Neural cell (in vitro differentiated cells): Measurements from ENCODE around the gene FBLIM1. TPM values are rescaled to one million over a fixed set of nuclear protein-coding genes. Genes with fewer than 3 reads are reported as not detected.

Experiments
- H2AFZ ChIP-seq: fragments of 200-600, 300-800 bp; sonication (generic), shearing (Covaris generic); 2 replicates; pipeline ENCODE4 v1.6.0; 2014; ENCODE audit warnings: low read depth, mild to moderate bottlenecking, antibody characterized with exemption, low read length, moderate library complexity
- H3F3A ChIP-seq: fragments of 200-600 bp; shearing (Covaris generic); 2 replicates; pipeline ENCODE4 v1.6.1; 2016; ENCODE audit warnings: mild to moderate bottlenecking, moderate library complexity, mixed read lengths, antibody characterized with exemption, low read length; ENCODE audit not compliant: insufficient read depth, poor library complexity, severe bottlenecking
- H3K27ac ChIP-seq: fragments of 200-600, 300-800 bp; sonication (generic), shearing (Covaris generic); 2 replicates; pipeline ENCODE4 v1.5.1; 2014; ENCODE audit warnings: mild to moderate bottlenecking, low read length, moderate library complexity
- H3K27me3 ChIP-seq: fragments of 300-800, 200-600 bp; sonication (generic), shearing (Covaris generic); 2 replicates; pipeline ENCODE4 v1.6.0; 2014; ENCODE audit warnings: mild to moderate bottlenecking, low read depth, low read length, moderate library complexity; ENCODE audit not compliant: insufficient read depth
- H3K36me3 ChIP-seq: fragments of 300-800, 200-600 bp; sonication (generic), shearing (Covaris generic); 2 replicates; pipeline ENCODE4 v1.5.1; 2014; ENCODE audit warnings: mild to moderate bottlenecking, antibody characterized with exemption, low read length, moderate library complexity; ENCODE audit not compliant: insufficient read depth
- H3K4me2 ChIP-seq: fragments of 300-800, 200-600 bp; sonication (generic), shearing (Covaris generic); 2 replicates; pipeline ENCODE4 v1.6.0; 2014; ENCODE audit warnings: mild to moderate bottlenecking, low read length
- H3K4me3 ChIP-seq: fragments of 300-800, 200-600 bp; sonication (generic), shearing (Covaris generic); 2 replicates; pipeline ENCODE4 v1.5.1; 2014; ENCODE audit warnings: mild to moderate bottlenecking, low read length, moderate library complexity
- H3K79me2 ChIP-seq: fragments of 200-600 bp; shearing (Covaris generic); replicated peaks from 2 replicates; pipeline ENCODE4 v1.6.0; 2014; ENCODE audit warnings: mild to moderate bottlenecking, low read length, moderate library complexity; ENCODE audit not compliant: insufficient read depth
- H3K9ac ChIP-seq: fragments of 300-800, 200-600 bp; sonication (generic), shearing (Covaris generic); 2 replicates; pipeline ENCODE4 v1.6.1; 2016; ENCODE audit warnings: mild to moderate bottlenecking, low read length, mixed read lengths
- H3K9me2 ChIP-seq: fragments of 200-600 bp; shearing (Covaris generic); 2 replicates; pipeline ENCODE4 v1.6.1; 2016; ENCODE audit warnings: mild to moderate bottlenecking, low read length, mixed read lengths; ENCODE audit not compliant: insufficient read depth
- H3K9me3 ChIP-seq: fragments of 200-600, 300-800 bp; sonication (generic), shearing (Covaris generic); 2 replicates; pipeline ENCODE4 v1.6.1; 2016; ENCODE audit warnings: mild to moderate bottlenecking, mixed run types, low read length, moderate library complexity, mixed read lengths
- H4K20me1 ChIP-seq: fragments of 200-600 bp; shearing (Covaris generic); 2 replicates; pipeline ENCODE4 v1.6.1; 2016; ENCODE audit warnings: mild to moderate bottlenecking, mixed run types; ENCODE audit not compliant: insufficient read depth
- EP300 ChIP-seq: fragments of 450-650 bp; conservative IDR thresholded peaks from 2 replicates; pipeline ENCODE4 v1.6.1; 2014; ENCODE audit warnings: antibody characterized with exemption, mild to moderate bottlenecking, moderate library complexity; ENCODE audit not compliant: poor library complexity, severe bottlenecking
- EZH2 ChIP-seq: fragments of 200-600, 300-800 bp; shearing (Covaris generic), sonication (generic); IDR thresholded peaks from 2 replicates; pipeline ENCODE4 v1.6.1; 2014; ENCODE audit warnings: antibody characterized with exemption, low read length, borderline replicate concordance, mild to moderate bottlenecking; ENCODE audit not compliant: insufficient read depth, poor library complexity, severe bottlenecking
- MXI1 ChIP-seq: fragments of 450-650 bp; conservative IDR thresholded peaks from 2 replicates; pipeline ENCODE4 v1.6.1; 2014; ENCODE audit warnings: antibody characterized with exemption, mild to moderate bottlenecking; ENCODE audit not compliant: poor library complexity, severe bottlenecking
- POLR2AphosphoS5 ChIP-seq: IDR thresholded peaks from 2 replicates; pipeline ENCODE4 v1.6.1; 2012
- RAD21 ChIP-seq: fragments of 450-650 bp; conservative IDR thresholded peaks from 2 replicates; pipeline ENCODE4 v1.6.1; 2014; ENCODE audit warnings: antibody characterized with exemption, mild to moderate bottlenecking, moderate library complexity
- REST ChIP-seq: IDR thresholded peaks from 2 replicates; pipeline ENCODE4 v1.6.1; 2012; ENCODE audit warnings: borderline replicate concordance
- SMC3 ChIP-seq: fragments of 450-650 bp; conservative IDR thresholded peaks from 2 replicates; pipeline ENCODE4 v1.6.1; 2014; ENCODE audit warnings: antibody characterized with exemption, mild to moderate bottlenecking, moderate library complexity; ENCODE audit not compliant: poor library complexity
- TAF1 ChIP-seq: IDR thresholded peaks from 2 replicates; pipeline ENCODE4 v1.6.1; 2012; ENCODE audit warnings: low read depth
- polyA plus RNA-seq: library from polyadenylated mRNA; depleted of rRNA; stranded (reverse); fragments of >200 nt; gene quantifications from 2 replicates; pipeline ENCODE4 v1.2.3, GENCODE V29; 2014
- TF ChIP-seq, protein P1 (sequence below): fragments of 450-650 bp; IDR thresholded peaks from 2 replicates; pipeline ENCODE4 v1.5.1; 2014; ENCODE audit warnings: antibody characterized with exemption, mild to moderate bottlenecking, moderate library complexity; ENCODE audit not compliant: poor library complexity, severe bottlenecking

The FBLIM1 gene
- polyA plus RNA-seq, 1 donor from 2014 or later, result 24.9 TPM

GRCh38 chr1:15728937-15729657 is 29.5 kb upstream of the FBLIM1 start:
- Histone ChIP-seq H4K20me1 (no peaks in the 10 kb centered on the region), H2AFZ (no peak overlapping the region), H3K79me2 (no peaks in the 10 kb centered on the region), H3F3A (no peaks in the 10 kb centered on the region), H3K9ac (no peak overlapping the region), H3K4me2 (no peak overlapping the region), H3K4me3 (no peak overlapping the region), H3K9me2 (no peaks in the 10 kb centered on the region), H3K36me3 (no peaks in the 10 kb centered on the region), H3K27ac (no peak overlapping the region), H3K27me3 (no peaks in the 10 kb centered on the region), H3K9me3 (no peaks in the 10 kb centered on the region)
- TF ChIP-seq, protein P1, sequence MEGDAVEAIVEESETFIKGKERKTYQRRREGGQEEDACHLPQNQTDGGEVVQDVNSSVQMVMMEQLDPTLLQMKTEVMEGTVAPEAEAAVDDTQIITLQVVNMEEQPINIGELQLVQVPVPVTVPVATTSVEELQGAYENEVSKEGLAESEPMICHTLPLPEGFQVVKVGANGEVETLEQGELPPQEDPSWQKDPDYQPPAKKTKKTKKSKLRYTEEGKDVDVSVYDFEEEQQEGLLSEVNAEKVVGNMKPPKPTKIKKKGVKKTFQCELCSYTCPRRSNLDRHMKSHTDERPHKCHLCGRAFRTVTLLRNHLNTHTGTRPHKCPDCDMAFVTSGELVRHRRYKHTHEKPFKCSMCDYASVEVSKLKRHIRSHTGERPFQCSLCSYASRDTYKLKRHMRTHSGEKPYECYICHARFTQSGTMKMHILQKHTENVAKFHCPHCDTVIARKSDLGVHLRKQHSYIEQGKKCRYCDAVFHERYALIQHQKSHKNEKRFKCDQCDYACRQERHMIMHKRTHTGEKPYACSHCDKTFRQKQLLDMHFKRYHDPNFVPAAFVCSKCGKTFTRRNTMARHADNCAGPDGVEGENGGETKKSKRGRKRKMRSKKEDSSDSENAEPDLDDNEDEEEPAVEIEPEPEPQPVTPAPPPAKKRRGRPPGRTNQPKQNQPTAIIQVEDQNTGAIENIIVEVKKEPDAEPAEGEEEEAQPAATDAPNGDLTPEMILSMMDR, result no peak

DNA sequence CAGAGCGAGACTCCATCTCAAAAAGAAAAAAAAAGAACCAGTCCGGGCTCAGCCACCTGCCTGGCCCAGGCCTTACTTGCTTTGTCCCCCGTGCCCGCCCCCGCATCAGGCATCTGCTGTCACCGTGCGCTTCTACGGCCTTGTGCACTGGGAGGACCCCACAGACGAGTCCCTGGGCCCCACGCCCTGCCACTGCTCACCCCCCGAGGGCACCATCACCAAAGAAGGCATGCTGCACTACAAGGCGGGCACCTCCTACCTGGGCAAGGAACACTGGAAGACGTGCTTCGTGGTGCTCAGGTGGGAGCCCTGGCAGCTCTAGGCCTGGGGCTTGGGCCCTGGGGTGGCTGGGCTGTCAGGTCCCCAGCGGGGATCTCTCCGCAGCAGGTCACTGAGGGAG is 28.2 kb upstream of the FBLIM1 start:
- Histone ChIP-seq H3F3A (no peaks in the 10 kb centered on the region), H2AFZ (no peak overlapping the region), H3K4me3 (no peak overlapping the region), H3K9me3 (no peaks in the 10 kb centered on the region), H3K27ac (no peak overlapping the region), H3K9me2 (no peaks in the 10 kb centered on the region), H3K27me3 (no peaks in the 10 kb centered on the region), H3K79me2 (no peaks in the 10 kb centered on the region), H3K4me2 (no peak overlapping the region), H3K36me3 (no peaks in the 10 kb centered on the region), H3K9ac (no peak overlapping the region), H4K20me1 (no peaks in the 10 kb centered on the region)
- TF ChIP-seq EZH2 (no peak), MXI1 (no peak), REST (no peak), SMC3 (no peak), TAF1 (no peak), POLR2AphosphoS5 (no peak), EP300 (no peak), RAD21 (no peak)
- TF ChIP-seq, protein P1, result no peak
